Choroid plexus epithelial cell (primary cell): ENCODE data around the gene FOXQ1.

Experiments
- DNase-seq: peaks from one replicate; pipeline ENCODE4 v3.0.0-alpha.2; 2010; ENCODE audit warnings: low read depth
- H3K4me3 ChIP-seq: 2 replicates; pipeline ENCODE4 v1.5.1; 2011; ENCODE audit warnings: low read depth, mild to moderate bottlenecking, control low read depth, low read length, moderate library complexity
- TF ChIP-seq, protein P1 (sequence below): conservative IDR thresholded peaks from 2 replicates; pipeline ENCODE4 v1.5.1; 2011; ENCODE audit warnings: low read depth, mild to moderate bottlenecking, control low read depth, inconsistent platforms, low read length, moderate library complexity

Gene FOXQ1, protein sequence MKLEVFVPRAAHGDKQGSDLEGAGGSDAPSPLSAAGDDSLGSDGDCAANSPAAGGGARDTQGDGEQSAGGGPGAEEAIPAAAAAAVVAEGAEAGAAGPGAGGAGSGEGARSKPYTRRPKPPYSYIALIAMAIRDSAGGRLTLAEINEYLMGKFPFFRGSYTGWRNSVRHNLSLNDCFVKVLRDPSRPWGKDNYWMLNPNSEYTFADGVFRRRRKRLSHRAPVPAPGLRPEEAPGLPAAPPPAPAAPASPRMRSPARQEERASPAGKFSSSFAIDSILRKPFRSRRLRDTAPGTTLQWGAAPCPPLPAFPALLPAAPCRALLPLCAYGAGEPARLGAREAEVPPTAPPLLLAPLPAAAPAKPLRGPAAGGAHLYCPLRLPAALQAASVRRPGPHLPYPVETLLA

DNA sequence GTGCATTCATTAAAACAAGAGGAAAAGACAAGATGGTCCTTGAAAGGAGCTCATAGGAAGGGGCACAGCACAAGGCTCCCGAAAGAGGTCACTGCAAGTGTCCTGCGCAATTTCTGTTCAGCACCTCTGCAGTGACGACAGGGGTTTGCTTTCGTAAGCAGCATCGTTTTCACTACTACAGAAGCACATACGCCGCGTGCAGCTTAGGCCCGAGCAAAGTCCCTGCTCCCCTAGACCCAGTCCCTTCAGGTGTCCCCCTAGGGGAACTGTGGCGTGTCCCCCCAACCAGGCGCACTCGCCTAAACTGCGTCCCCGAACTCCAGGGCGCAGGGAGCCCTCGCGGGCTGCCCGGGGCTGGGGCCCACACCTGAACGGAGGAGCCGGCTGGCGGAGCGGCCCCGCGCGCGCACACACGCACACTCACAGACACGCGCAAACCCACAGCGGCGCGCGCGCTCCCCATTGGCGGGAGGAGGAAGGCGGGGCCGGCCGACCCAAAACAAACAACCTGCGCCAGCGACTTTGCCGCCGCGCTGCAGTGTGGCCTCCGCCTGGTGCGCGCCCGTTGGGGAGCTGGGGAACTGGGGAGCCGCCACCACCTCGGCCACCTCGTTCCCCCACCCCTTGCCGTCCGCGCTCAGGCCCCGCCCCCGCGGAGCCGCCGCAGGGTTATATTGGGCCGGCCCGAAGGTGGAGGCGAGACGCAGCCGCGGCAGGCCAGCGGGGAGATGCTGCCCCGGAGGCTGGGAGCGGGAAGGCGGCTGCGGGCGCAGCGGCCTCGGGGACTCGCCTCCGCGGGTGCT, at the start of gene FOXQ1:
Gene FOXQ1 (plus strand): TSS at position 699 of the 803 bp plus-strand sequence. CDS start 607 bp downstream, outside the sequence.
- peak; percentile 42 for DNase-seq
- TF ChIP-seq, protein P1, sequence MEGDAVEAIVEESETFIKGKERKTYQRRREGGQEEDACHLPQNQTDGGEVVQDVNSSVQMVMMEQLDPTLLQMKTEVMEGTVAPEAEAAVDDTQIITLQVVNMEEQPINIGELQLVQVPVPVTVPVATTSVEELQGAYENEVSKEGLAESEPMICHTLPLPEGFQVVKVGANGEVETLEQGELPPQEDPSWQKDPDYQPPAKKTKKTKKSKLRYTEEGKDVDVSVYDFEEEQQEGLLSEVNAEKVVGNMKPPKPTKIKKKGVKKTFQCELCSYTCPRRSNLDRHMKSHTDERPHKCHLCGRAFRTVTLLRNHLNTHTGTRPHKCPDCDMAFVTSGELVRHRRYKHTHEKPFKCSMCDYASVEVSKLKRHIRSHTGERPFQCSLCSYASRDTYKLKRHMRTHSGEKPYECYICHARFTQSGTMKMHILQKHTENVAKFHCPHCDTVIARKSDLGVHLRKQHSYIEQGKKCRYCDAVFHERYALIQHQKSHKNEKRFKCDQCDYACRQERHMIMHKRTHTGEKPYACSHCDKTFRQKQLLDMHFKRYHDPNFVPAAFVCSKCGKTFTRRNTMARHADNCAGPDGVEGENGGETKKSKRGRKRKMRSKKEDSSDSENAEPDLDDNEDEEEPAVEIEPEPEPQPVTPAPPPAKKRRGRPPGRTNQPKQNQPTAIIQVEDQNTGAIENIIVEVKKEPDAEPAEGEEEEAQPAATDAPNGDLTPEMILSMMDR: no peak
- peak within 1 kb of the TSS; percentile 56 for H3K4me3 ChIP-seq

DNA sequence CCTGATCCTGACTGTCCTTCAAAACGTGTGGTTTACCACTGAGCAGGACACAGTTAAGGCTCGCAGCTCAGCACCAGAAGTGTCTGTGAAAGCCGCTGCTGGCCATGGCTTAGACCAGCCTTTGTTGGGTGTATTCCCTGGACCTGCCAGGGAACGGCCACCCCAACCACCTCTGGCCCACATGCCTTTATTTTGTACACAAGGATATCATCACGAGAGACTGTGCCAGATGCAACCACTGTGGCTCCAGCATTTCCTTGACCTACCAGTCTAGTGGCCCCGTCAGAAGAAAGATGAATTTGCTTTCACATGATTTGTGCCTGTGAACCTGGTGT, 49.2 kb upstream of the FOXQ1 start:
- TF ChIP-seq, protein P1: no peak
- no peak overlapping the region for H3K4me3 ChIP-seq
- DNase-seq: no peak

DNA sequence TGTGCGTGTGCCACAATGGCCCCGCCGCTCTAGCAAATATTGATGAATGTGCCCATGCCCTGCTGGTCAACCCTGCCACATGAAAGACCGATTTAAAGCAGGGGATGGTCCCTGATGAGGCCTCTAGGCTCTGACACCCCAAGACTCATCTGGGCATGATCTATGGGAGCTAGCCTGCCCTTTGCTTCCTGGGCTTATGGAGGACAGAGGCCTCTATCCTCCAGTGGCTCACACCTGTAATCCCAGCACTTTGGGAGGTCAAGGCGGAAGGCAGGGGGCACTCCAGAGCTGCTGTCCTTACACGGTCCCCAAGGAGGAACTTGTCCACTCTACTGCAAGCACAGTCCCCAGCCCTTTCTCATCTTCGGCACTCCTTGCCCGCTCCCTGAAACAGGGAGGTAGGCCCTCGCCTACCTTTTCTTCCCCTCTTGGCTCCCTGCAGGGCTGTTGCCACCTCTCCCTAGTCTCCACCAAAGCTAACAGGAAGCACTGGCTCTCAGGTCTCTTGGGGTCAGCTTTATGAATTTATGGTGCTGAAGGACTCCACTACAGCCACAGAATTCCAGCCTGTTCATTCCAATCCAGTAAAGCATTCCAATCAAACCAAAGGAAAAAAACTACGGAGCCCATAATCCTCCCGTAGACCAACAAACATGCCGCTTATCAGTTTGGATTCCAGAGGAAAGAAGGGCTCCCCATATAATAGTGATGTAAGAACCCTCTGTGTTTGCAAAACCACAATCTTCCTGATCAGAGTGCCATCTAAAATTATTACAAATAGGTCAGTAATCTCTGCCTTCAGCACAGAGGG, 48.7 kb upstream of the FOXQ1 start:
- no peak overlapping the region for H3K4me3 ChIP-seq
- peak; percentile 20 for DNase-seq
- TF ChIP-seq, protein P1: no peak

DNA sequence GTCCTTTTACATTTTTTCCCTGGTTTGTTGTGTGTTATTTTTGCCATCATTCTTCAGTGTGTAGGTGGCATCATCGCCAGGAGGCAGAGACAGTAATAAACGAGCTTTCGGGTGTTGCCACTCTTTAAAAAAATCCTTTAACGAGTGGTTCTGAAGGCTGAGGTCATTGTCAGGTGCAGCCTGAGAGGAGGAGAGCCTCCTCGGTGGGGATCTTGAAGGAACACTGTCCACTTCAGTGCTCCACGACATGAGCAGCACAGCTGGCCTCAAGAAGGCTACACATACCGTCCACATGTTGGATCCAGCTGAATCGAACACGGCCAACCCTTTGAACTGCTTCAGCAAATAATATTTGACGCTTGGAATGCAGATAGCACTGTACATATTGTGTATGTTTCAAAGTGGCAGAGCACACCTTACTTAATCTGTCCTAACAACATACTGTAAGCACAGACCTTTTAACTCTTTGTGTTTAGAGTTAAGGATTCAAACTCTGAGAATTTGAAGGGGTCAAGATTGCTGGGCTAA, 48.0 kb upstream of the FOXQ1 start:
- TF ChIP-seq, protein P1: no peak
- no peak for DNase-seq
- no peak overlapping the region for H3K4me3 ChIP-seq

DNA sequence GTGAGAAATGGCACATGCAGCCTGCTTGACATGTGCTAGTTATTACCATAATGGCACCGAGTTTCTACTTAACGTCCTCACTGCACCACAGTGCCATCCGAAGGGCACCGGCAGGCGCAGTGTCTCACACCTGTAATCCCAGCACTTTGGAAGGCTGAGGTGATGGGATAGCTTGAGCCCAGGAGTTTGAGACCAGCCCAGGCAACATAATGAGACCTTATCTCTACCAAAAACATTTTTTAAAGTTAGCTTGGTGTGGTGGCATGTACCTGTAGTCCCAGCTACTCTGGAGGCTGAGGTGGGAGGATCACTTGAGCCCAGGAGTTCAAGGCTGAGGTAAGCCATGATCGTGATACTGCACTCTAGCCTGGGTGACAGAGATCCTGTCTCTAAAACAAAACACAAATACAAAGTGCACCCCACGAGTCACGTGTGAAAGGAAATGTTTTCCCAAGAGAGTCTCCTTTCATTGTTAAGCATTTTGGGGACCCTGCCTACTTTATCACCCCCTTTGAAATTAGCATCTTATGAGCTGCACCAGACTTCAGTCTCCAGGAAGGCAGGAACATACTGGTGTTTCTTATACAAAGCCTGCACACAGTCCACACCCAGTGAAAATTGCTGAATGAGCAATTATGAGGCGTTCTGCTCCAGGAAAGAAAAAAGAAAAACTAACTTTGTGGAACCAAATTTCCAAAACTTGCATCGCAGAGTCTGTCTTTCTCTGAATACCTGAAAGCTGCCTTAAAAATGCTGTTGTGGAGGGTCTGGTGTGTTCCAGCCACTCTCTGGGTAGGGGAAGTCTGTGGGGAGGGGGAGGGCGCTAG, 47.1 kb upstream of the FOXQ1 start:
- no peak overlapping the region for H3K4me3 ChIP-seq
- no peak for DNase-seq
- TF ChIP-seq, protein P1: no peak

DNA sequence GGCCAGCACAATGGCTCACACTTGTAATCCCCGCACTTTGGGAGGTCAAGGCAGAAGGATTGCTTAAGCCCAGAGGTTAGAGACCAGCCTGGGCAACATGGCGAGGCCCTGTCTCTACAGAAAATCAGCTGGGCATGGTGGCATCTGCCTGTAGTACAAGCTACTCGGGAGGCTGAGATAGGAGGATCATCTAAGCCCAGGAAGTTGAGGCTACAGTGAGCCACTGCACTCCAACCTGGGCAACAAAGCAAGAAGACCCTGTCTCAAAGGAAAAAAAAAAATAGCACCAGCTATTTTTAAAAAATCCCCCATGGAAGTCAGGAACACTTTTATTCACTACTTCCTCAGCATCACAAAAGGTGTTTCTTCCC, 45.2 kb upstream of the FOXQ1 start:
- TF ChIP-seq, protein P1: no peak
- no peak for DNase-seq
- H3K4me3 ChIP-seq: no peak overlapping the region
